PFSK-1 (cell line): ENCODE data around the gene RAB14.

Source experiments
- FOXP2 ChIP-seq: optimal IDR thresholded peaks from 2 replicates; pipeline ENCODE3; 2011; ENCODE audit warnings: borderline replicate concordance, control low read depth, inconsistent platforms; ENCODE audit not compliant: insufficient read depth; ENCODE audit errors: extremely low read length, extremely low read depth
- POLR2AphosphoS5 ChIP-seq: IDR thresholded peaks from 2 replicates; pipeline ENCODE4 v1.6.1; 2012; ENCODE audit warnings: low read depth, mild to moderate bottlenecking, control low read depth, low read length, moderate library complexity
- REST ChIP-seq, 2 experiments: IDR thresholded peaks; 2 replicates each; pipeline versions ENCODE4 v1.6.1 to v1.8.0; 2011 to 2012; ENCODE audit warnings: low read depth in 2 of 2, low read length in 2 of 2, control low read depth in 1 of 2, inconsistent platforms in 1 of 2, mild to moderate bottlenecking in 1 of 2, moderate library complexity in 1 of 2; ENCODE audit not compliant: insufficient read depth in 1 of 2
- SIN3A ChIP-seq: IDR thresholded peaks from 2 replicates; pipeline ENCODE4 v1.6.1; 2012; ENCODE audit warnings: mild to moderate bottlenecking, low read length, moderate library complexity, borderline replicate concordance; ENCODE audit not compliant: insufficient read depth
- TAF1 ChIP-seq: IDR thresholded peaks from 2 replicates; pipeline ENCODE4 v1.6.1; 2012; ENCODE audit warnings: low read length, control low read depth, borderline replicate concordance; ENCODE audit not compliant: insufficient read depth

RAB14 gene

GRCh38 chr9:121218357-121219027, 16.8 kb upstream of the RAB14 start:
- TF ChIP-seq FOXP2: no peak
- TF ChIP-seq TAF1: no peak
- no peak for TF ChIP-seq POLR2AphosphoS5
- no peak for TF ChIP-seq REST (IDR thresholded peaks at IDR 0.05; ENCODE audit: insufficient read depth in 1 of 2, low read depth in 2 of 2, low read length in 2 of 2)
- TF ChIP-seq SIN3A: no peak

GRCh38 chr9:121217609-121218292, 16.1 kb upstream of the RAB14 start:
- TF ChIP-seq FOXP2 (no peak), TAF1 (no peak)

GRCh38 chr9:121216271-121216805, 14.7 kb upstream of the RAB14 start:
- TF ChIP-seq FOXP2 (no peak), TAF1 (no peak), REST (IDR thresholded peaks at IDR 0.05; ENCODE audit: insufficient read depth in 1 of 2, low read depth in 2 of 2, low read length in 2 of 2) (no peak), POLR2AphosphoS5 (no peak), SIN3A (no peak)

GRCh38 chr9:121214005-121214404, 12.3 kb upstream of the RAB14 start:
- TF ChIP-seq REST (IDR thresholded peaks at IDR 0.05; ENCODE audit: insufficient read depth in 1 of 2, low read depth in 2 of 2, low read length in 2 of 2) (no peak), POLR2AphosphoS5 (no peak), TAF1 (no peak), SIN3A (no peak), FOXP2 (no peak)

- TF ChIP-seq TAF1: no peak
- peak; percentile 63 for TF ChIP-seq FOXP2
- TF ChIP-seq SIN3A: no peak
- TF ChIP-seq REST (IDR thresholded peaks at IDR 0.05; ENCODE audit: insufficient read depth in 1 of 2, low read depth in 2 of 2, low read length in 2 of 2): no peak
These were observed 11.6 kb upstream of the RAB14 start for GRCh38 chr9:121213136-121213806.
